Globus pallidus (tissue), 1 donor: ENCODE data around the gene WFDC10A.
"Not testable (repeated sequence)": the region's sequence is repeated elsewhere in the genome, so short reads cannot be mapped to it uniquely, and the experiment has no call there.

ENCODE experiments used
- DNase-seq: peaks from one replicate; pipeline ENCODE4 v3.0.0-alpha.2; 2015; ENCODE audit warnings: low spot score

WFDC10A gene

GRCh38 chr20:45647441-45648050 lies 18.0 kb downstream of the WFDC10A start:
- DNase-seq, result no peak

GRCh38 chr20:45649312-45649863 lies 19.8 kb downstream of the WFDC10A start:
- DNase-seq, result no peak

- DNase-seq, result not testable (repeated sequence)
Observed at GRCh38 chr20:45651726-45652125, 22.2 kb downstream of the WFDC10A start.

GRCh38 chr20:45657038-45657437 lies 27.5 kb downstream of the WFDC10A start:
- DNase-seq, result not testable (repeated sequence)

- DNase-seq, result no peak
Observed at GRCh38 chr20:45670139-45670538, 40.6 kb downstream of the WFDC10A start, which contains the start of gene WFDC11. TSS of gene WFDC11 (minus strand) at chr20:45670239. CDS start at chr20:45650600, 19,639 bp downstream.

- no peak for DNase-seq
Observed at GRCh38 chr20:45672765-45673164, 43.2 kb downstream of the WFDC10A start.

- DNase-seq, result no peak
Observed at GRCh38 chr20:45679650-45680049, 50.1 kb downstream of the WFDC10A start.
